SU-DHL-6 (cell line): ENCODE results near the gene SLC27A5.

Experiments used
- H2AFZ ChIP-seq: fragments of 200-600 bp; sonication (generic); 2 replicates; pipeline ENCODE4 v1.6.1; 2014; ENCODE audit warnings: low read depth, mild to moderate bottlenecking, moderate library complexity, mixed read lengths, antibody characterized with exemption, low read length; ENCODE audit not compliant: severe bottlenecking
- H3F3A ChIP-seq: fragments of 200-600 bp; shearing (Covaris generic); 2 replicates; pipeline ENCODE4 v1.6.0; 2016; ENCODE audit warnings: antibody characterized with exemption, mild to moderate bottlenecking; ENCODE audit not compliant: insufficient read depth
- H3K27ac ChIP-seq: fragments of 200-600 bp; sonication (generic); 2 replicates; pipeline ENCODE4 v1.5.1; 2016; ENCODE audit warnings: low read depth, mild to moderate bottlenecking, low read length, moderate library complexity, mixed read lengths
- H3K27me3 ChIP-seq: fragments of 200-600 bp; sonication (generic), shearing (Covaris generic); 2 replicates; pipeline ENCODE4 v1.6.0; 2014; ENCODE audit warnings: mild to moderate bottlenecking, low read length
- H3K36me3 ChIP-seq: fragments of 200-600 bp; sonication (generic); 2 replicates; pipeline ENCODE4 v1.6.1; 2014; ENCODE audit warnings: mild to moderate bottlenecking, low read length, mixed read lengths
- H3K4me2 ChIP-seq: fragments of 300-600, 200-600 bp; shearing (Covaris generic), sonication (generic); 2 replicates; pipeline ENCODE4 v1.6.0; 2014; ENCODE audit warnings: low read length, low read depth, mild to moderate bottlenecking; ENCODE audit not compliant: poor library complexity, severe bottlenecking
- H3K4me3 ChIP-seq: fragments of 200-600 bp; sonication (generic); 2 replicates; pipeline ENCODE4 v1.5.1; 2014; ENCODE audit warnings: antibody characterized with exemption, low read length, mild to moderate bottlenecking, mixed read lengths; ENCODE audit not compliant: insufficient read depth, poor library complexity, severe bottlenecking
- H3K79me2 ChIP-seq: fragments of 200-600 bp; sonication (generic); 2 replicates; pipeline ENCODE4 v1.6.1; 2014; ENCODE audit warnings: mild to moderate bottlenecking, low read length, moderate library complexity; ENCODE audit not compliant: insufficient read depth
- H3K9ac ChIP-seq: fragments of 200-600 bp; sonication (generic); 2 replicates; pipeline ENCODE4 v1.7.0; 2014; ENCODE audit warnings: mild to moderate bottlenecking, low read length
- H3K9me2 ChIP-seq: fragments of 200-600 bp; sonication (generic); replicated peaks from 2 replicates; pipeline ENCODE4 v1.6.1; 2014; ENCODE audit warnings: low read length; ENCODE audit not compliant: insufficient read depth
- H3K9me3 ChIP-seq: fragments of 200-600 bp; sonication (generic); 2 replicates; pipeline ENCODE4 v1.6.1; 2014; ENCODE audit warnings: low read length, mixed read lengths; ENCODE audit not compliant: insufficient read depth
- H4K20me1 ChIP-seq: fragments of 200-600 bp; sonication (generic); 2 replicates; pipeline ENCODE4 v1.6.1; 2014; ENCODE audit warnings: low read depth, mild to moderate bottlenecking, antibody characterized with exemption, low read length, moderate library complexity, mixed read lengths
- EZH2phosphoT487 ChIP-seq: fragments of 200-600 bp; sonication (generic), shearing (Covaris generic); conservative IDR thresholded peaks from 2 replicates; pipeline ENCODE4 v1.6.1; 2018; ENCODE audit warnings: mild to moderate bottlenecking, antibody characterized with exemption, low read length, moderate library complexity, mixed read lengths
- TF ChIP-seq, protein P1 (sequence below): fragments of 200-600 bp; sonication (generic); IDR thresholded peaks from one replicate; pipeline ENCODE4 v1.5.1; 2017; ENCODE audit warnings: antibody characterized with exemption, mild to moderate bottlenecking, low read length, moderate library complexity; ENCODE audit not compliant: insufficient read depth, poor library complexity, severe bottlenecking

Gene SLC27A5

GRCh38 chr19:58547323-58548312 is 35.8 kb upstream of the SLC27A5 start:
- no peak overlapping the region for H3K4me2 ChIP-seq
- H3K36me3 ChIP-seq = peaks cover 17% of the 10 kb centered on the region
- H3K27me3 ChIP-seq = no peaks in the 10 kb centered on the region
- no peak overlapping the region for H3K9ac ChIP-seq
- no peak overlapping the region for H2AFZ ChIP-seq
- H3K27ac ChIP-seq = no peak overlapping the region
- no peak for TF ChIP-seq EZH2phosphoT487
- TF ChIP-seq, protein P1, sequence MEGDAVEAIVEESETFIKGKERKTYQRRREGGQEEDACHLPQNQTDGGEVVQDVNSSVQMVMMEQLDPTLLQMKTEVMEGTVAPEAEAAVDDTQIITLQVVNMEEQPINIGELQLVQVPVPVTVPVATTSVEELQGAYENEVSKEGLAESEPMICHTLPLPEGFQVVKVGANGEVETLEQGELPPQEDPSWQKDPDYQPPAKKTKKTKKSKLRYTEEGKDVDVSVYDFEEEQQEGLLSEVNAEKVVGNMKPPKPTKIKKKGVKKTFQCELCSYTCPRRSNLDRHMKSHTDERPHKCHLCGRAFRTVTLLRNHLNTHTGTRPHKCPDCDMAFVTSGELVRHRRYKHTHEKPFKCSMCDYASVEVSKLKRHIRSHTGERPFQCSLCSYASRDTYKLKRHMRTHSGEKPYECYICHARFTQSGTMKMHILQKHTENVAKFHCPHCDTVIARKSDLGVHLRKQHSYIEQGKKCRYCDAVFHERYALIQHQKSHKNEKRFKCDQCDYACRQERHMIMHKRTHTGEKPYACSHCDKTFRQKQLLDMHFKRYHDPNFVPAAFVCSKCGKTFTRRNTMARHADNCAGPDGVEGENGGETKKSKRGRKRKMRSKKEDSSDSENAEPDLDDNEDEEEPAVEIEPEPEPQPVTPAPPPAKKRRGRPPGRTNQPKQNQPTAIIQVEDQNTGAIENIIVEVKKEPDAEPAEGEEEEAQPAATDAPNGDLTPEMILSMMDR = no peak
- peaks cover 24% of the 10 kb centered on the region for H4K20me1 ChIP-seq
- no peaks in the 10 kb centered on the region for H3K9me3 ChIP-seq
- H3K79me2 ChIP-seq = peaks cover 40% of the 10 kb centered on the region
- H3K4me3 ChIP-seq = no peak overlapping the region
- peaks cover 23% of the 10 kb centered on the region for H3F3A ChIP-seq
- no peaks in the 10 kb centered on the region for H3K9me2 ChIP-seq

DNA sequence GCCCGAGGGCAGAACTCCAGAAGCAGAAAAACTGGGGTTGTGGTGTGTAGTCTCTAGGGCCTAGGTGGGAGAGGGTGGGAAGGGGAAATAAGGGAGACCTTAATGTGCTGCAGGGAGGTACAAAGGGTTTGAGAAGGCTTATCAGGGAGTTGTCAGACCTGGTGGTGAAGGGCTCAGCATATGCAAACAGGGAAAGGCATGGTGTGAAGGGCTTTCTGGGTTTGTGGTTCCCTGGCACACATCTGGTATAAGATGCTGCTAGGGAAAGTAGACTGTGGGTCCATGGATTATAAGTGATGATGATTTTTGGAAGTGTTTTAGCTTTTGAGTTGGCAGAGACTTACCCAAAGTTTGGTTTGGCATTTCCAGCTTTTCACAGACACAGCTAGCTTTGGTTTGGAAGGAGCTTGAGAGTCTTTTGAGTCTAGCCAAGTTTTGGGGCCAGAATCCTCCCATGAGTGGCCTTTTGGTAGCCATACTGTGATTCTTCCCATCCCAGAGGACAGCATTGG is 34.3 kb upstream of the SLC27A5 start:
- Histone ChIP-seq H3K4me2 (peak overlapping the region; percentile 77), H3K9me3 (no peaks in the 10 kb centered on the region), H3K27me3 (no peaks in the 10 kb centered on the region), H3K27ac (0 out of 2 replicates have a peak overlapping the region, but pooled peaks have one; percentile 82), H4K20me1 (peaks cover 24% of the 10 kb centered on the region), H3K4me3 (peak overlapping the region; percentile 100), H3F3A (peaks cover 10% of the 10 kb centered on the region), H2AFZ (no peak overlapping the region), H3K9me2 (no peaks in the 10 kb centered on the region), H3K79me2 (peaks cover 40% of the 10 kb centered on the region), H3K9ac (peak overlapping the region; percentile 98), H3K36me3 (peaks cover 17% of the 10 kb centered on the region)
- TF ChIP-seq EZH2phosphoT487 = no peak
- TF ChIP-seq, protein P1 = no peak

DNA sequence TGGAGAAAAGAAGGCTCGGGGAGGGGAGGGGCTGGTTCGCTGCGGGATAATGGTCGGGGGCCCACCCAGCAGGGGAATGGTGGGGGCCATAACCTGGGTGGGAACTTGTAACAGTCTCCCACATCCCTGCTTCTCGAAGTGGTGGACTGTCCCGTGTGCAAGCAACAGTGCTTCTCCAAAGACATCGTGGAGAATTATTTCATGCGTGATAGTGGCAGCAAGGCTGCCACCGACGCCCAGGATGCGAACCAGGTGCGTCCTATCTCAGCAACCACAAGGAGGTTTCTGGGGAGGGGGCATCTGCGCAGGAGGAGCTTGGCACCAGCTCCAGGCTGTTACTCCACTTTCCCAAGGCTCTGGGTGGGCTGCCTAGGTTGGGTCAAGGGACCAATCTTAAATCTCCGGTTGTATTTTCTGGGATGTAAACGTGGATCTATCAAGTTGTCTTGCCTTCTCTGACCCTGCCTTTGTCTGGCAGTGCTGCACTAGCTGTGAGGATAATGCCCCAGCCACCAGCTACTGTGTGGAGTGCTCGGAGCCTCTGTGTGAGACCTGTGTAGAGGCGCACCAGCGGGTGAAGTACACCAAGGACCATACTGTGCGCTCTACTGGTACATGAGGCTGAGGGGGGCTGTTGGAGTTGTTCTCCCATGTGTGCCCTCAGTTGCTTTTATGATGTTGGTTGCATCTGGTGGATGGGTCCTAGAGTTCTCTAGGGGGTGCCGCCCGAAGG is 33.7 kb upstream of the SLC27A5 start:
- no peak overlapping the region for H2AFZ ChIP-seq
- H3K9me2 ChIP-seq = no peaks in the 10 kb centered on the region
- H4K20me1 ChIP-seq = peaks cover 24% of the 10 kb centered on the region
- no peaks in the 10 kb centered on the region for H3K9me3 ChIP-seq
- H3K36me3 ChIP-seq = peaks cover 17% of the 10 kb centered on the region
- peak overlapping the region; percentile 100 for H3K4me3 ChIP-seq
- peak overlapping the region; percentile 77 for H3K4me2 ChIP-seq
- peaks cover 40% of the 10 kb centered on the region for H3K79me2 ChIP-seq
- H3K27ac ChIP-seq = peak overlapping the region; percentile 82
- TF ChIP-seq, protein P1 = no peak
- TF ChIP-seq EZH2phosphoT487 = no peak
- peak overlapping the region; percentile 98 for H3K9ac ChIP-seq
- no peaks in the 10 kb centered on the region for H3K27me3 ChIP-seq
- H3F3A ChIP-seq = 0 out of 2 replicates have a peak, but pooled peaks cover 8% of the 10 kb centered on the region
